Measurements from ENCODE around the gene PAX3.

The PAX3 gene

GRCh38 chr2:222298311-222299150, at the start of gene PAX3:
TSS of gene PAX3 (minus strand) at chr2:222298998. CDS start at chr2:222298615, 383 bp downstream.
- DNase-seq, result no peak

GRCh38 chr2:222341331-222341730, 42.5 kb upstream of the PAX3 start:
- no peak for DNase-seq

- DNase-seq, result no peak
Observed at GRCh38 chr2:222338374-222338773, 39.6 kb upstream of the PAX3 start.

GRCh38 chr2:222336931-222337330, 38.1 kb upstream of the PAX3 start:
- DNase-seq, result no peak

GRCh38 chr2:222336442-222336841, 37.6 kb upstream of the PAX3 start:
- no peak for DNase-seq

- DNase-seq, result no peak
Observed at GRCh38 chr2:222334914-222335313, 36.1 kb upstream of the PAX3 start.

- no peak for DNase-seq
Observed at GRCh38 chr2:222333397-222333796, 34.6 kb upstream of the PAX3 start.

- no peak for DNase-seq
Observed at GRCh38 chr2:222332116-222332515, 33.3 kb upstream of the PAX3 start.

GRCh38 chr2:222330910-222331309, 32.1 kb upstream of the PAX3 start:
- no peak for DNase-seq

GRCh38 chr2:222322236-222322635, 23.4 kb upstream of the PAX3 start:
- DNase-seq, result no peak

GRCh38 chr2:222320436-222321395, 21.9 kb upstream of the PAX3 start:
- DNase-seq, result no peak

GRCh38 chr2:222319586-222320435, 21.0 kb upstream of the PAX3 start:
- DNase-seq, result no peak

- no peak for DNase-seq
Observed at GRCh38 chr2:222318712-222319585, 20.2 kb upstream of the PAX3 start.

- no peak for DNase-seq
Observed at GRCh38 chr2:222318026-222318711, 19.4 kb upstream of the PAX3 start.

GRCh38 chr2:222315443-222316121, 16.8 kb upstream of the PAX3 start:
- no peak for DNase-seq

GRCh38 chr2:222313816-222314215, 15.0 kb upstream of the PAX3 start:
- DNase-seq, result no peak

- no peak for DNase-seq
Observed at GRCh38 chr2:222311978-222312738, 13.4 kb upstream of the PAX3 start.

GRCh38 chr2:222311319-222311977, 12.7 kb upstream of the PAX3 start:
- DNase-seq, result no peak

- DNase-seq, result no peak
Observed at GRCh38 chr2:222310747-222311318, 12.0 kb upstream of the PAX3 start.

All from activated CD4-positive, alpha-beta T cell treated with anti-CD3 and anti-CD28 coated beads for 1 hour (primary cell).